HEK293 (cell line): ENCODE results near the gene B4GALNT2.

ENCODE experiments used
- CTCF ChIA-PET: fragments of 350-600 bp; formaldehyde crosslinking; extraction: SDS; loops from one replicate; lab custom pipeline; 2021; ENCODE audit warnings: antibody characterized with exemption; lab: Yijun Ruan, JAX
- POLR2A ChIA-PET: fragments of 300-600 bp; formaldehyde crosslinking; extraction: SDS; loops from one replicate; lab custom pipeline; 2020; ENCODE audit warnings: antibody characterized with exemption, inconsistent platforms; lab: Yijun Ruan, JAX
- H3K27ac ChIP-seq: fragments of 200-500 bp; sonication (Bioruptor generic); 2 replicates; pipeline ENCODE4 v1.5.1; 2014; ENCODE audit warnings: low read depth, low read length, control low read depth, inconsistent platforms; ENCODE audit errors: extremely low read depth
- H3K36me3 ChIP-seq, 2 experiments: fragments of 200-500 bp in 1 of 2; sonication (Bioruptor generic) in 1 of 2; 1 replicate in 1 of 2; 2 replicates in 1 of 2; pipeline ENCODE4 v1.5.1; 2014 to 2017; ENCODE audit warnings: inconsistent platforms in 2 of 2, low read length in 2 of 2; ENCODE audit not compliant: control insufficient read depth in 2 of 2, insufficient read depth in 1 of 2
- H3K4me1 ChIP-seq: fragments of 200-500 bp; sonication (Bioruptor generic); 2 replicates; pipeline ENCODE4 v1.5.1; 2014; ENCODE audit warnings: mild to moderate bottlenecking, low read length, inconsistent platforms; ENCODE audit not compliant: control insufficient read depth, insufficient read depth
- H3K4me3 ChIP-seq: 2 replicates; pipeline ENCODE4 v1.5.1; 2011; ENCODE audit warnings: low read depth, mild to moderate bottlenecking, control low read depth, low read length, moderate library complexity
- H3K9me3 ChIP-seq: fragments of 200-500 bp; sonication (Bioruptor generic); 2 replicates; pipeline ENCODE4 v1.5.1; 2014; ENCODE audit warnings: low read depth, low read length, inconsistent platforms; ENCODE audit not compliant: control insufficient read depth, insufficient read depth
- BCL11B ChIP-seq: fragments of 450-650 bp; formaldehyde crosslinking; IDR thresholded peaks from 2 replicates; pipeline ENCODE4 v1.5.1; 2016; ENCODE audit warnings: low read depth, missing biosample characterization, missing genetic modification characterization
- CTCF ChIP-seq: fragments of 450-650 bp; formaldehyde crosslinking; IDR thresholded peaks from 2 replicates; pipeline ENCODE4 v1.5.1; 2016; ENCODE audit warnings: missing biosample characterization, missing genetic modification characterization
- GLI4 ChIP-seq: fragments of 450-650 bp; formaldehyde crosslinking; IDR thresholded peaks from 2 replicates; pipeline ENCODE4 v1.5.1; 2016; ENCODE audit warnings: missing biosample characterization, missing genetic modification characterization
- KLF9 ChIP-seq: fragments of 450-650 bp; formaldehyde crosslinking; IDR thresholded peaks from 2 replicates; pipeline ENCODE4 v1.5.1; 2016; ENCODE audit warnings: missing biosample characterization, missing genetic modification characterization, low read depth
- PRDM10 ChIP-seq: fragments of 450-650 bp; formaldehyde crosslinking; IDR thresholded peaks from 2 replicates; pipeline ENCODE4 v1.5.1; 2016; ENCODE audit warnings: missing biosample characterization, missing genetic modification characterization
- TRIM28 ChIP-seq: IDR thresholded peaks from 2 replicates; pipeline ENCODE4 v1.6.1; 2011; ENCODE audit warnings: low read length, control low read depth, borderline replicate concordance
- ZBTB17 ChIP-seq: fragments of 450-650 bp; formaldehyde crosslinking; IDR thresholded peaks from 2 replicates; pipeline ENCODE4 v1.5.1; 2016; ENCODE audit warnings: missing biosample characterization, missing genetic modification characterization
- ZBTB21 ChIP-seq: fragments of 450-650 bp; formaldehyde crosslinking; IDR thresholded peaks from 2 replicates; pipeline ENCODE4 v1.5.1; 2017; ENCODE audit warnings: missing biosample characterization, missing genetic modification characterization
- ZBTB7A ChIP-seq: fragments of 450-650 bp; formaldehyde crosslinking; IDR thresholded peaks from 2 replicates; pipeline ENCODE4 v1.5.1; 2016; ENCODE audit warnings: low read depth, missing biosample characterization, missing genetic modification characterization
- ZNF16 ChIP-seq: fragments of 450-650 bp; formaldehyde crosslinking; IDR thresholded peaks from 2 replicates; pipeline ENCODE4 v1.5.1; 2016; ENCODE audit warnings: low read depth, missing biosample characterization, missing genetic modification characterization
- ZNF169 ChIP-seq: fragments of 450-650 bp; formaldehyde crosslinking; IDR thresholded peaks from 2 replicates; pipeline ENCODE4 v1.5.1; 2016; ENCODE audit warnings: missing biosample characterization, missing genetic modification characterization
- ZNF214 ChIP-seq: fragments of 450-650 bp; formaldehyde crosslinking; IDR thresholded peaks from 2 replicates; pipeline ENCODE4 v1.5.1; 2017; ENCODE audit warnings: missing biosample characterization, mild to moderate bottlenecking, missing genetic modification characterization, borderline replicate concordance
- ZNF280C ChIP-seq: fragments of 450-650 bp; formaldehyde crosslinking; IDR thresholded peaks from 2 replicates; pipeline ENCODE4 v1.5.1; 2016; ENCODE audit warnings: missing biosample characterization, missing genetic modification characterization
- ZNF302 ChIP-seq: fragments of 450-650 bp; formaldehyde crosslinking; IDR thresholded peaks from 2 replicates; pipeline ENCODE4 v1.5.1; 2016; ENCODE audit warnings: missing biosample characterization, missing genetic modification characterization, low read depth
- ZNF404 ChIP-seq: fragments of 450-650 bp; formaldehyde crosslinking; IDR thresholded peaks from 2 replicates; pipeline ENCODE4 v1.5.1; 2017; ENCODE audit warnings: missing biosample characterization, missing genetic modification characterization
- ZNF555 ChIP-seq: fragments of 450-650 bp; formaldehyde crosslinking; conservative IDR thresholded peaks from 2 replicates; pipeline ENCODE4 v1.5.1; 2017; ENCODE audit warnings: missing biosample characterization, mild to moderate bottlenecking, missing genetic modification characterization, inconsistent platforms
- ZNF623 ChIP-seq: fragments of 450-650 bp; formaldehyde crosslinking; IDR thresholded peaks from 2 replicates; pipeline ENCODE4 v1.5.1; 2016; ENCODE audit warnings: missing biosample characterization, missing genetic modification characterization
- ZNF792 ChIP-seq: fragments of 450-650 bp; formaldehyde crosslinking; IDR thresholded peaks from 2 replicates; pipeline ENCODE4 v1.5.1; 2016; ENCODE audit warnings: missing biosample characterization, missing genetic modification characterization
- TF ChIP-seq, protein P1 (sequence below): fragments of 450-650 bp; formaldehyde crosslinking; IDR thresholded peaks from 2 replicates; pipeline ENCODE4 v1.5.1; 2016; ENCODE audit warnings: missing biosample characterization, missing genetic modification characterization

Gene B4GALNT2

GRCh38 chr17:49198211-49198610, 65.6 kb downstream of the B4GALNT2 start (continued):
- no peak for TF ChIP-seq ZNF280C
- no peak for TF ChIP-seq ZNF792
- no peak for TF ChIP-seq CTCF (tag by site-specific recombination)
- TF ChIP-seq ZBTB17 (tag by site-specific recombination): no peak

- TF ChIP-seq BCL11B (no peak), ZNF16 (no peak), ZNF623 (tag by site-specific recombination) (no peak), ZNF169 (tag by site-specific recombination) (no peak), ZNF302 (tag by site-specific recombination) (no peak), ZNF404 (tag by site-specific recombination) (no peak), ZBTB7A (no peak), GLI4 (no peak), PRDM10 (tag by site-specific recombination) (no peak), ZBTB21 (tag by site-specific recombination) (no peak), KLF9 (tag by site-specific recombination) (no peak), TRIM28 (no peak), ZNF555 (tag by site-specific recombination) (no peak), ZNF214 (tag by site-specific recombination) (no peak)
- TF ChIP-seq, protein P1, sequence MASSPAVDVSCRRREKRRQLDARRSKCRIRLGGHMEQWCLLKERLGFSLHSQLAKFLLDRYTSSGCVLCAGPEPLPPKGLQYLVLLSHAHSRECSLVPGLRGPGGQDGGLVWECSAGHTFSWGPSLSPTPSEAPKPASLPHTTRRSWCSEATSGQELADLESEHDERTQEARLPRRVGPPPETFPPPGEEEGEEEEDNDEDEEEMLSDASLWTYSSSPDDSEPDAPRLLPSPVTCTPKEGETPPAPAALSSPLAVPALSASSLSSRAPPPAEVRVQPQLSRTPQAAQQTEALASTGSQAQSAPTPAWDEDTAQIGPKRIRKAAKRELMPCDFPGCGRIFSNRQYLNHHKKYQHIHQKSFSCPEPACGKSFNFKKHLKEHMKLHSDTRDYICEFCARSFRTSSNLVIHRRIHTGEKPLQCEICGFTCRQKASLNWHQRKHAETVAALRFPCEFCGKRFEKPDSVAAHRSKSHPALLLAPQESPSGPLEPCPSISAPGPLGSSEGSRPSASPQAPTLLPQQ: no peak
- Histone ChIP-seq H3K36me3 (no peaks in the 10 kb centered on the region), H3K27ac (no peak overlapping the region), H3K4me1 (no peaks in the 10 kb centered on the region), H3K9me3 (no peaks in the 10 kb centered on the region), H3K4me3 (no peak overlapping the region)
- ChIA-PET CTCF (interaction anchor here (0.6 to 1.7 kb wide), 5 partner anchors 11 to 27 kb away, joined by 3 to 14 read pairs (median 4); no protein-coding TSS in a partner anchor), POLR2A (no interaction called here)
Measured at GRCh38 chr17:49200423-49201083, 68.0 kb downstream of the B4GALNT2 start.
